Uterus (tissue), 4 donors: ENCODE measurements around the gene KMT2C. TPM values are rescaled to one million over a fixed set of nuclear protein-coding genes. Genes with fewer than 3 reads are reported as not detected.

Experiments used
- DNase-seq, 2 donors: peaks; one replicate each; pipeline ENCODE4 v3.0.0-alpha.2; 2019 to 2020
- H3K27ac ChIP-seq, 2 donors: fragments of 200-600 bp; sonication (generic); 1 replicate in 1 of 2; 2 replicates in 1 of 2; pipeline ENCODE4 v1.5.1; 2016 to 2018
- H3K27me3 ChIP-seq, 2 donors: fragments of 200-600 bp; sonication (generic); one replicate each; pipeline ENCODE4 v1.5.1; 2018 to 2019; ENCODE audit warnings: control low read depth in 1 of 2
- H3K36me3 ChIP-seq, 2 donors: fragments of 200-600 bp; sonication (generic); one replicate each; pipeline ENCODE4 v1.5.1; 2019; ENCODE audit warnings: control low read depth in 1 of 2
- H3K4me1 ChIP-seq, 2 donors: fragments of 200-600 bp; sonication (generic); one replicate each; pipeline ENCODE4 v1.5.1; 2018 to 2019; ENCODE audit warnings: control low read depth in 1 of 2
- H3K4me3 ChIP-seq, 2 donors: fragments of 200-600 bp; sonication (generic); 1 replicate in 1 of 2; 2 replicates in 1 of 2; pipeline ENCODE4 v1.5.1; 2018 to 2019; ENCODE audit warnings: mild to moderate bottlenecking in 1 of 2
- H3K9me3 ChIP-seq, 2 donors: fragments of 200-600 bp; sonication (generic); one replicate each; pipeline ENCODE4 v1.5.1; 2019; ENCODE audit warnings: control low read depth in 1 of 2
- CTCF ChIP-seq, 4 experiments: fragments of 200-600 bp in 2 of 4; fragments of 450-650 bp in 2 of 4; sonication (generic) in 2 of 4; IDR thresholded peaks; one replicate each; pipeline ENCODE4 v1.5.1; 2016 to 2019; ENCODE audit warnings: antibody characterized with exemption in 4 of 4, mild to moderate bottlenecking in 2 of 4, moderate library complexity in 1 of 4
- POLR2A ChIP-seq, 2 donors: fragments of 450-650 bp; IDR thresholded peaks; one replicate each; pipeline ENCODE4 v1.6.1; 2016; ENCODE audit warnings: antibody characterized with exemption in 2 of 2, mild to moderate bottlenecking in 1 of 2, moderate library complexity in 1 of 2
- intact Hi-C: fragments of 100-400 bp; cut with DNase I; formaldehyde crosslinking; loops from one replicate; pipeline ENCODE4 v1.15.1; 2023; ENCODE audit warnings: low total_unique reads
- total RNA-seq, 4 donors: library from RNA; depleted of rRNA in 3 of 4; stranded (reverse); fragments of >200 nt in 3 of 4; gene quantifications; one replicate each; pipeline versions ENCODE4 v1.1.0 to v1.2.4, GENCODE V29; 2014 to 2023
- donor health status: DM: yes; HTN: yes; CAD: no.

The KMT2C gene
- total RNA-seq, 4 donors from 2014 or later: 30.5 to 177 (median 90.0) TPM

- Histone ChIP-seq H3K36me3 (no peaks in the 10 kb centered on the region), H3K9me3 (no peaks in the 10 kb centered on the region)
- intact Hi-C loops: no loop called here
Observed at GRCh38 chr7:152140067-152140466, 295.7 kb downstream of the KMT2C start.

GRCh38 chr7:152137476-152138025 is 298.3 kb downstream of the KMT2C start:
- no peak for DNase-seq
- TF ChIP-seq CTCF (IDR thresholded peaks at IDR 0.05): no peak
- TF ChIP-seq POLR2A (IDR thresholded peaks at IDR 0.05): no peak

More at GRCh38 chr7:152140067-152140466, 295.7 kb downstream of the KMT2C start:
- Histone ChIP-seq H3K4me3 (no peak overlapping the region), H3K27me3 (no peaks in the 10 kb centered on the region), H3K4me1 (no peaks in the 10 kb centered on the region), H3K27ac (no peak overlapping the region)
- TF ChIP-seq CTCF (IDR thresholded peaks at IDR 0.05) (no peak), POLR2A (IDR thresholded peaks at IDR 0.05) (no peak)
- no peak for DNase-seq

GRCh38 chr7:152136686-152137085 is 299.1 kb downstream of the KMT2C start:
- Histone ChIP-seq H3K4me1 (no peaks in the 10 kb centered on the region), H3K4me3 (no peak overlapping the region), H3K27ac (peak overlapping the region; percentile 8 to 66), H3K27me3 (no peaks in the 10 kb centered on the region), H3K9me3 (no peaks in the 10 kb centered on the region), H3K36me3 (no peaks in the 10 kb centered on the region)
- intact Hi-C loops: no loop called here
- no peak for TF ChIP-seq POLR2A (IDR thresholded peaks at IDR 0.05)
- no peak for TF ChIP-seq CTCF (IDR thresholded peaks at IDR 0.05)
- DNase-seq: peak in 1 of 2 donors; percentile 33

More at GRCh38 chr7:152137476-152138025, 298.3 kb downstream of the KMT2C start:
- no peaks in the 10 kb centered on the region for H3K27me3 ChIP-seq
- no peaks in the 10 kb centered on the region for H3K4me1 ChIP-seq
- H3K36me3 ChIP-seq: no peaks in the 10 kb centered on the region
- no peaks in the 10 kb centered on the region for H3K9me3 ChIP-seq
- H3K4me3 ChIP-seq: no peak overlapping the region
- intact Hi-C loops: no loop called here
- peak overlapping the region in 1 of 2 donors; percentile 66 for H3K27ac ChIP-seq

- Histone ChIP-seq H3K9me3 (no peaks in the 10 kb centered on the region), H3K27ac (no peak overlapping the region), H3K4me3 (no peak overlapping the region), H3K4me1 (no peaks in the 10 kb centered on the region), H3K27me3 (no peaks in the 10 kb centered on the region), H3K36me3 (no peaks in the 10 kb centered on the region)
- intact Hi-C loops: no loop called here
- no peak for DNase-seq
- no peak for TF ChIP-seq CTCF (IDR thresholded peaks at IDR 0.05)
- no peak for TF ChIP-seq POLR2A (IDR thresholded peaks at IDR 0.05)
Observed at GRCh38 chr7:152133804-152134203, 302.0 kb downstream of the KMT2C start.

- no peak overlapping the region for H3K27ac ChIP-seq
- TF ChIP-seq POLR2A (IDR thresholded peaks at IDR 0.05) (no peak), CTCF (IDR thresholded peaks at IDR 0.05) (no peak)
- intact Hi-C loops: no loop called here
- H3K36me3 ChIP-seq: no peaks in the 10 kb centered on the region
- no peak for DNase-seq
- no peaks in the 10 kb centered on the region for H3K9me3 ChIP-seq
- no peaks in the 10 kb centered on the region for H3K27me3 ChIP-seq
- no peaks in the 10 kb centered on the region for H3K4me1 ChIP-seq
- H3K4me3 ChIP-seq: no peak overlapping the region
Observed at GRCh38 chr7:152132812-152133211, 303.0 kb downstream of the KMT2C start.
